ENCODE data around the gene RHPN2.
"Not testable (repeated sequence)": the region's sequence is repeated elsewhere in the genome, so short reads cannot be mapped to it uniquely, and the experiment has no call there.

The RHPN2 gene

DNA sequence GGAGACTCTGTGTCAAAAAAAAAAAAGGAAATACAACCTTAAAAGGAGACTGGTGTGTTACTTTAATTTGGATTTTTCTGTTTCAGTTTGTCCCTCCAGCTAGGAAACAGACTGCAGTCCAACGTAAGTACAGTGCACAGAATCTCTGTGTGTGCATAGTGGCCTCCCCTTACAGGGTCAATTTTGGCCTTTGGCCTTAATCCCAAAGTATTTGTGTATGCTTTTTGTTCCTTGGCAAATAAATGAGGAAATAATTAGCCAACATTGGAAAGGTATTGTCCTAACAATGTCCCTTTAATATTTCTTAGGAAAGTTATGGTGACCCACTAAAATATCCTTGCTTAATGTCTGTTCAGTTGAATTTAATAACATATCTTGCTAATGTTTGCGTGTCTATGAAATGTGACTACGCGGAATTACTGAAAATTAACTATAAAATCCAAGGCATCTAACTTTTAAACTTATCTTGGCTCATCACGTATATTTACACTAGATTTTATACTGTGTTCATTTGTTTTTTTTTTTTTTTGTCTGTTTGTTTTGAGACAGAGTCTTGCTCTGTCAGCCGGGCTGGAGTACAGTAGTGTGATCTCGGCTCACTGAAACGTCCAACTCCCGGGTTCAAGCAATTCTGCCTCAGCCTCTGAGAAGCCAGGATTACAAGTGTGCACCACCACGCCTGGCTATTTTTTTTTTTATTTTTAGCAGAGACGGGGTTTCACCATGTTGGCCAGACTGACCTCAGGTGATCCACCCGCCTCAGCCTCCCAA lies 39.0 kb downstream of the RHPN2 start:
- not testable (repeated sequence) for DNase-seq

DNA sequence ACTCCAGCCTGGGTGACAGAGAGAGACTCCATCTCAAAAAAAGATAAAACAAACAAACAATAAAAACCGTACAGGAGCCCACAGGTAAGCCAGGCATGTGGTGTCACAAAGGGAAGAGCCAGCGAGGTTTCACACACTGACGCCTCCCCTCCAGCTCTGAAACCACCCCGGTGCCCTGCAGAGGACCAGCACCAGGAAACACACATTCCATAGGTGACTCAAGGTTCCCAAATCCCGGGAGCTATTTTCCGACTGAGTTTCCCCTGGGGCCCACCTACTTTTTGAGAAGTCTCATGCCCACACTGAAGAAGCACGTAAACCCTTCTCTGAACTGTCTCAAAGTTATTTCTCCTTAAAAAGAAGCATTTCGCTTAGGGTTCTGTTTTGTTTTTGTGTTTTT lies 40.3 kb downstream of the RHPN2 start:
- no peak for DNase-seq

DNA sequence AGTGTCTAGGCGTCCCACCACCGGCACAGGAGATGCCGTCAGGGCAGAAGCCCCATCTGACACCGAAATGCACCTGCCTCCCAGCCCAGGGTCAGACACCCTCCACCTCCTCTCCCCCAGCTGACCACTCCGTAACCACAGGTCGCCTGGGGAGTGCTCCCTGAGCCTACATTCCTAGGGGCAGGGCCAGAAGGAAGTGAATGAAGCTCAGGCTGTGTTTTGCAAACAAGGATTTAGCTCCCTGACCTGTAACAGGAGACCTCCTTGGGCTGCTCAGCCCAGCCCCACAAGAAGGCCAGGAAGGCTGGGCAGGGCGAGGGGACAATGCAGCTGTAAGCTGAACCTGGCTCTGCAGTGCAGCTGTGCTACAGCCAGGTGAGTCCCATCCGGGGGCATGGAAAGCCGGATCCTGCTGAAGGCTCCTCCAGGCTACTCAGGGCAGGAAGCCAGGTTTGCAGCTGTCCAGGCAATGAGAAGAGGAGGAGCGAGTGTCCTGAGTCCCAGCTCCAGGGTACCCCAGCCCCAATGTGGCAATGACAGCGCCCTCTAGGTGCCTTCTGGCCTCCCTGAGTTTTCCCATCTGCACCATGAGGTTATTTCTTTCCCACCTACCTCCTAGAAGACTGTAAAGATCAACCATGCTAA lies 42.1 kb downstream of the RHPN2 start:
- no peak for DNase-seq

DNA sequence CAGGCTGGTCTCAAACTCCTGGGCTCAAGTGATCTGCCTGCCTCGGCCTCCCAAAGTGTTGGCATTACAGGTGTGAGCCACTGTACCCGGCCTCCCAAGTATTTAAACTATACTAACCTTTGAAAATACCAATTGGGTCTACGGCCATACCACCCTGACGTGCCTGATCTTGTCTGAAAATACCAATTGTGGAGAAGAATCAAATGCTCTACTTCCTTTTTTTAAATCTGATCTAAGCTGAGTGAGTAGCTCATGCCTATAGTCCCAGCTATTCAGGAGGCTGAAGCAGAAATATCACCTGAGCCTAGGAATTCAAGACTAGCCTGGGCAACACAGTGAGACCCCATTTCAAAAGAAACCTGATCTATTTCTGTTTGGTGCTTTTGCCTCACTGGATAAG lies 53.8 kb downstream of the RHPN2 start:
- DNase-seq: not testable (repeated sequence)

DNA sequence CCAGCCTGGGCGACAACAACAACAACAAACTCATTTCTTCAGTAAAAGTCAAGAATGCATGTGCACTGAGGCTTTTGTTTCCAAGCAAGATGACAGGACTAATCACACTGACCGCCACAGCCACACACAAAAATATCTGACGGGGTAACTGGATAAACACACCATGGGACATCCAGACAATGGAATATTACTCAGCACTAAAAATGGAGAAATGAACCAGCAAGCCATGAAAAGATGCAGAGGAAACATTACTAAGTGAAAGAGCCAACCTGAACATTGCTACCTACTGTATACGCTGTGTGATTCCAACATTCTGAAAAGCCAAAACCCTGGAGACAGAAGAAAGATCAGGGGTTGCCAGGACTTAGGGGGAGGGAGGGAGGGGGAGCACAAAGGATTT lies 56.0 kb downstream of the RHPN2 start:
- DNase-seq: no peak

DNA sequence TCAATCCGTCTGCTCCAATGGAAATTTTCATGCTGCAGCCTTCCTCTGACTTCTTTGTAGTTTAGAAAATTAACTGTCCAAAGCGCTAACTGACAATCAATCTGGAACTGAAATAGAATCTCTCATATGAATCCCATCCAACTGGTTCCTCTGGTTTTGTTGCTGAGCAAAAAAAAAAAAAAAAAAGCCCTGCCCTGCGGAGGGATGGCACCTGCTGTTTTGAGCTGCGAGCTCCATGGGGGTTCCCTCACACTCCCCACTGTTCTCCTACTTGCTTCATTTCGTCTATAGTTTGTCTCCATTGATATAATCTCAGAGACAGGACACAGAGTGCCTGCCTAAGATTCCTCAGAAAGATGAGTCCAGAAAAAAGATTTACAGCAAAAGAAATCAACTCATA lies 59.2 kb downstream of the RHPN2 start:
- DNase-seq: no peak

DNA sequence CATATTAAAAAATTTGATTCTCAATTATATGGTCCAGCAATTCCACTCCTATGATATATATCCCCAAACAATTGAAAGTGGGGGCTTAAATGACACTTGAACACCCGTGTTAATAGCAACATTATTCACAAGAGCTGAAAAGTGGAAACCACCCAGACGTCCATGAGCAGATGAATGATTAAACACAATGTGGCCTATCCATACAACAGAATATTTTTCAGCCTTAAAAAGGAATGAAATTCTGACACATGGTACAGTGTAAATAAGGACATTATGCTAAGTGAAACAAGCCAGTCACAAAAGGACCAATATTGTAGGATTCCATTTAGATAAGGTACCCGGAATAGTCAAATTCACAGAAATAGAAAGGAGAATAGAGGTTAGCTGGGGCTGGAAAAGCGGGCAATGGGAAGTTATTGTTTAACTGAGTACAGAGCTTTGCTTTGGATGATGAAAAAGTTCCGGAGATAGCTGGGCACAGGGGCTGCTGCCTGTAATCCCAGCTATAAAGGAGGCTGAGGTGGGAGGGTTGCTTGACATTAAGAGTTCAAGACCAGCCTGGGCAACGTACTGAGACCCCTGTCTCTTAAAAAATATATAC lies 61.2 kb downstream of the RHPN2 start:
- not testable (repeated sequence) for DNase-seq

DNA sequence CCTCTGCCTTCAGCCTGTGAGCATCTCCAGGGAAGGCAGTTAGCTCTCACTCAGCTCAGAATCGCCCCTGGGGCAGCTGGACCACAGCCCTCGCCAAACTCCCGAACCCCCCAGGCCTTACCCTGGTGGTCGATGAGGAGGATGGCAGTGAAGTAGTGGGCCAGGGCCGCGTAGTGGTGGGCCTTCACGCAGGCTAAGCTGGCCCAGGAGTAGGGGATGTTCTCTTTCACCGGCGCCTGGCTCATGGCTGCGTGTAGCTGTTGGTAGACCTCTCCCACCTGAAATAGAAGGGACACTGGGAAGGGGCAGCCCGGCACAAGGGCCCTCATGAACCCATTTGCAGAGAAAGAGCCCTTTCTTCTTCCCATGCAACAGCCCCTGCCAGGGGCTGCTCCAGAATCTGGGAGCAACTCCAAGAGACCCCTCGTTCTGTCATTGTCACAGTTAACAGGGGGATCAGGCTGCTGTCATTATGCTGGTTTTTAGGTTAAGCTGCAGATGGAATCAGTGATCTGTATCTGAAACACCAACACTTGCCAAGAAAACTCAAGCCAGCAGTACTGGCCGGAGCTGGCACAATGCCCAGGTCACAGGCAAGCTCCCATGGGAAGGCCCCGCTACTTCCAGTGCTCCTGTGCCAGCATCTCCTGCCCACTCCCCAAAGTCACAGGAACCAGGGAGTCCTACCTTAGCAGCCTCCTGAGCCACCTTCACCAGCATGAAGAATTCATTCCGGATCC lies 62.4 kb downstream of the RHPN2 start:
- DNase-seq: not testable (repeated sequence)

DNA sequence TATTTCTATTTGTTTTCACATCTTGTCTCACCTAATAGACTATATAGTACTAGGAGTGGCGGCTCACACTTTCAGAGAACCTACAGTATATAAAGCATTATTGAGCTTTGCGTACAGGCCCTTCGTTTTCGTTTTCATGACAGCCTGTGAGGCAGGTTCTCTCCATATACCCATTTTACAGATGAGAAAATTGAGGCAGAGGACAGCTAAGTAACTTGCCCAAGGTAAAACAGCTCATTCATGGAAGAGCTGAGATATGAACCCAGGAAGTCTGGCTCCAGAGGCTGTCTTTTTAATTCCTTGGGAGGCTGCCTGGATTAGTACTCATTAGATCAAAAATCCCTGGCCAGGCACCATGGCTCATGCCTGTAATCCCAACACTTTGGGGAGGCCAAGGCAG lies 63.8 kb downstream of the RHPN2 start:
- DNase-seq: no peak

DNA sequence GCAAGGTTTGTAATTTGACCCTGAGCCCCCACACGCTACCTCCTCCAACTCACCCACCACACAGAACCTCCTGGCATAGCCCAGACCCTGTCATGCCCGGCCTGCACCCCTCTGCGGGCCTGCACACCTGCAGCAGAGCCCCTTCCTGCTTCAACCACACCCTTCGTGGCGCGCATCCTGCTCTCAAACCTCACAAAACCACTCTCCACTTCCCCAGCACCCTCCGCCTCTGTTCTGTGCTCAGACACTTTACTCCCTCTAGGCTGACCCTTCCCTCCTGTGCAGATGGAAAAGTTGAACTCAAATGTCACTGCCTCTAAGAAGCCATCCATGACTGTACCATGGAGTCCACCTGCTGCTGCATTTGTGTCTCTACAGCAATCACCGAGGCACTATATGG lies 64.2 kb downstream of the RHPN2 start:
- DNase-seq: no peak

DNA sequence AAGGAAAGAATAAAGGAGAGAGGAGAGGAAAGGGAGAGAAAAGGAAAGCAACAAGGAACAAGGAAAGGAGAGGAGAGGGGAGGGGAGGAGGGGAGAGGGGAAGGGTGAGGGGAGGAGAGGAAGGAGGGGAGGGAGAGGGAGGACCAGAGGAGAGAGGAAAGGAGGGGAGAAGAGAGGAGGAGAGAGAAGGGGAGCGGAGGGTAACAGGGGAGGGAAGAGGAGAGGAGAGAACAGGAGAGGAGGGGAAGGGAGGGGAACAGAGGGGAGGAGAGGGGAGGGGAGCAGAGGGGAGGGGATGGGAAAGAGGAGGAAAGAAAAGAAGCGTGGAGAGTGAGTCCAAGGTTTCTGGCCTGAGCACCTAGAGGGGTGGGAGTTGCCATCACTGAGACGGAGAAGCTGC lies 66.0 kb downstream of the RHPN2 start:
- no peak for DNase-seq

DNA sequence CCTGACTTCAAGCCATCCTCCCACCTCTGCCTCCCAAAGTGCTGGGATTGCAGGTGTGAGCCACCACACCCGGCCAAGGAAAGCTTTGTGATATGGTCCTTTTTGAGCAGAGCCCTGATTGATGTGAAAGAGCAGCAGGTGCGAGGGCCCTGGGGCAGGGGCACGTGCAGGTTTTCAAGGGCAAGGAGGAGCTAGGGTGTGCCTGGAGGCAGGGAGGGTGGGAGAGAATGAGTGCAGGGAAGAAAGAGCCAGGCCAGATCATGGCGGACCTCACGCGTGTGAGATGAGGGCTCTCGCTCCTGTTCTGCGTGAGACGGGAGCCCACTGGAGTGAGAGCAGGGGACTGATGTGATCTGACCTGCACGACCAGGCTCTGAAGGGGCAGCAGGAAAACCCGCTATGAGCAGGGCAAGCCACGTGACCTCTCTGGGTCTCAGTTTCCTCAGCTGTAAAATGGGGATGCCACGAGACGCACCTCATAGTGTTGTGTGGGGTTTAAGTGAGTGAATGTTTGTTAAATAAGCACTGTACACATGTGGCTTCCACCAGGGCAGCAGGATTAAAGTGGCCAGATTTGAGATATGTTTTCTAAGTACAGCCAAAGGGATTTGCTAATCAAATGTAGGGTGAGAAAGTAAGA lies 66.9 kb downstream of the RHPN2 start:
- no peak for DNase-seq

DNA sequence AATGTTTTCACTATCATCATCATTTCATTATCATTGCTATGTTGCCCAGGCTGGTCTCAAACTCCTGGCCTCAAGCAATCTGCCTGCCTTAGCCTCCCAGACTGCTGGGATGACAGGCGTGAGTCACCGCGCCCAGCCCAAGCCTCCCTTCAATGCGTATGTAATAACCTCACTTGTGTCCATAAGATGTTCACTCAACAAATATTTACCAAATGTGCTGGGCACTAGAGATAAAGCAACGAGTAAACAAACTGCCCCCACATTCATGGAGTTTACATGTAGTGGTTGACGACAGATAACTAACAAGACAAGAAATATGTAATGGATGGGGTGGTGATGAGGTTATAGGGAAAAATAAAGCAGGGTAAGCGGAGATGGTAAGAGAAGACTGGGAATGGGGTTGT lies 67.6 kb downstream of the RHPN2 start:
- DNase-seq: not testable (repeated sequence)

DNA sequence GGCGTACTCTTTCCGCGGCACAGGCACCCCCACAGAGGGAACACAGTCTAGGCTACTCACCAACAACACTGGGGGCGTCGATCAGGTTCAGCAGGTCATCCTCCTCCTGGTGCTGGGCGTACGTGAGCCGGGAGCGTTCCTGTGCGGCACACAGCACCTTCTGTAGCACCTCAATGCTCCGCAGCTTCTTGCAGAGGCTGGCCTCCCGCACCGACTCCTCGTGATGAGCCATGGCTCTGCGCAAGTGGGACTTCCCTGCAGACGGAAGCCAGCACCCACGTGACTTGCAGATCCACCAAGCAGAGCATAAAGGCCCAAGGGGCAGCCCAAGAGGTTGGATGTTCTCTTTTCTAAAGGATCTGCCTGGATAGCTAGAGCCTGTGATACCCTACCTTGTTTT lies 68.7 kb downstream of the RHPN2 start:
- not testable (repeated sequence) for DNase-seq

DNA sequence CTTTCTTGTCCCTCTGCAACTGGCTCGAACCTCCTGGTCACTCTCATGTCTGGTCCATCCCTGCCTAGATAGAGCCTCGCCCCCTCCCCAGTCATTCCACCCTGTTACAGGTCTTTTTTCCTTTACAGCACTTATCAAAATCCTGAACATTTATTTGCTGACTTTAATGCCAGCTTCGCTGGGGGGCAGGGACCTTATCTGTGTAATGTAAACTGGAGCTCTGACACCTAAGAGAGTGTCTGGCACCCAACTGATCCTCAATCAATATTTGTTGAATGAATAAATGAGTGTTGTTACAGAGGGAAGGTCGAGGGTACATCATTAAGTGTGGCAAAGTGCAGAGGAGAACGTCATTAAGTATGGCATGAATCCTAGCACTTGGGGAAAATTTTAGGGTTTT lies 76.0 kb downstream of the RHPN2 start:
- no peak for DNase-seq

DNA sequence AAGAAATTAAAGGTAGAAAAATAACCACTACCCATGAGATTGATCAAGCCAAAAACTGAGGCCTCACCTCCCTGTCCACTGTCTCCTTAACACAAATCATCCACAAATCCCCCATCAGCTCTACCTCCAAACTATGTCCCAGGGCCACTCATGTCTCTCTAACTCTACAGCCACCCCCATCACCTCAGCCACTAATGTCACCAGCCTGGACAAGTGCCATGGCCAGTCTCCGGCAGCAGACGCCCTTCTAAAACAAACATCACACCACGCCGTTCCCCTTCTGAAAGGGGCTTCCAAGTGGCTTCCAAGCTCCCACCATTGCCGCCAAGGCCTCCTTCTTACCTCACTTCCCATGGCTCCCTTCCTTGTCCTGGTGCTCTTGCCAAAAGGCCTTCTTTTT lies 76.4 kb downstream of the RHPN2 start:
- not testable (repeated sequence) for DNase-seq

DNA sequence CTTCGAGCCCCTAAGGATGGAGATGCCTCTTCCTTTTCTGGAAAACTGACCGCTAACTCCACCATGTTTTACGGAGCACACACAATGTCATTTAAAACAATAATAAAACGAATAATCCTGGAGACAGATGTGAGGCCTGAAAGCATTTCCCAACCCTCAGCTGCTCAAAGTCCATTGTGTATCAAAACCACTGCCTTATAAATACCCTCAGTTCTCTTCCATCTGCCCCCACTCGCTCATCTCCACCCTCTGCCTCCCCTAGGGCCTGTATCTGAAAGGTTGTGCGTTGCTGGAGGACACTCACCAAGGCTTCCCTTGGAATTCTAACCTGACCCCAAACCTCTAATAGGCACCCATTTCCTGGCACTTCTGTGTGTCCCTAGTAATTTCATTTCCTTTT lies 82.2 kb downstream of the RHPN2 start:
- DNase-seq: not testable (repeated sequence)

DNA sequence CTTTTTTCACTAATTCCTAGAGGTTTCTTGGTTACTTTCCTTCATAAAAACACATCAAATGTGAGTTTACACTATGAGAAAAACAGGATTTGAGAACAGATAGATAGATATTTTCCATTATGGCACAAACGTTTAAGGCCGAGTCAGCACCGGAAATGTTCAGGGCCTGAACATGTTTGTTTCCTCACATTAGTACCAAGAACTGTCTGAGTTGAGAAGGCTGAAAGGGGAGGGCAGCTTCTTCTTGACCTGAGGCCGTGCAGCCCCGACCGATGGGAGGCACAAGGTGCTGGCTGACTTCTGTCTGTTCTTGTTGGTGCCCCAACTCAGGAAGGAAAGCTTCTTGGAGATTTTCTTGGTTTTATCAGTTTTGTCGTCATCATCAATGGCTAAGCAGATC lies 84.9 kb downstream of the RHPN2 start:
- DNase-seq: not testable (repeated sequence)

DNA sequence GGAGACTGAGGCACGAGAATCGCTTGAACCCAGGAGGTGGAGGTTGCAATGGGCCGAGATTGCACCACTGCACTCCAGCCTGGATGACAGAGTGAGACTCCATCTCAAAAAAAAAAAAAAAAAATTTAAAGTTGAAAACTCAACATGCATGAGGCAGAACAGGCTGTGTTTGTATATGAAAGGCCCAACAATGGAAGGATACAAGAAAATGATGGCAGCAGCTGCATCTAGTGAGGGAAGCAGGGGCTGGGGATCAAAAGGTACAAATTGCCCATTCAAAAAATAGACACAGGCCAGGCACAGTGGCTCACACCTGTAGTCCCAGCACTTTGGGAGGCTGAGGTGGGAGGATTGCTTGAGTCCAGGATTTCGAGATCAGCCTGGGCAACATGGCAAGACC lies 86.9 kb downstream of the RHPN2 start:
- DNase-seq: not testable (repeated sequence)

DNA sequence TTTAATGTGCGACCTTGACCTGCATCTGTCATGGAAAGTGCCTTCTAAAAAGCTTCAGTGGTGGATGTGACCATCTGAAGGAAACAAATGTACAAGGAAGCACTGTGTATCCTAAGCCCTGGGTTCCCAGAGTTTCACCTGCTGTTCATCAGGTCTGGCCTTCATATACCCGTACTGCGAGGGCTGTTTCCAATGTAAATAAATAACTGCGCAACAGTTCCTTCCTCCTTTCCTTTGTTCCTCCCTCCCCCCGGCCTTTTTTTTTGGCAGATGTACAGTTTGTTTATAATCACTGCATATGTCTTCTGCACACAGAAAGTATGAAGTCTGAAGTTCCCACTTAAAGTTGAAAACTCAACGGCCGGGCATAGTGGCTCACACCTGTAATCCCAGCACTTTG lies 87.4 kb downstream of the RHPN2 start:
- peak in 1 of 2 donors; percentile 6 for DNase-seq

DNA sequence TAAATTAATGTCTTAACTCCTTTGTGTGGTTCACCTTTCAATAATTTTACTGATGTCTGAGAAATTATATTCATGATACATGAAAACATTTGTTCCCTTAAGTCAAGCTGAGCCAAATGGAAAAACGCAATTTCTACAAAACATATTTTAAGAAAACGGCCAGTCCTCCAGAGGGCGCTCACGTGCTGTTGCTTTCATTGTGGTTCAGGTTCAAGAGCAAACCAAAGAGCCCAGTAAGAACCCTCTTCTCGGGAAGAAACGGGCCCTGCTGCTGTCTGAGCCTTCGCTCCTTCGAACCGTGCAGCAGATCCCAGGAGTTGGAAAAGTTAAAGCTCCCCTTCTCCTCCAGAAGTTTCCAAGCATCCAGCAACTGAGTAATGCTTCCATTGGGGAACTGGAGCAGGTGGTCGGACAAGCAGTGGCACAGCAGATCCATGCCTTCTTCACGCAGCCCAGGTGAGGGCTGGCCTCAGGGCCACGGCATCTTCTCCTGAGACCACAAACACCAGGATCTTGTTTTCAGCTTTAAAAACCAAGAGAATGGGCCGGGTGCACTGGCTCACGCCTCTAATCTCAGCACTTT lies 88.4 kb downstream of the RHPN2 start:
- DNase-seq: peak; percentile 24 to 86

DNA sequence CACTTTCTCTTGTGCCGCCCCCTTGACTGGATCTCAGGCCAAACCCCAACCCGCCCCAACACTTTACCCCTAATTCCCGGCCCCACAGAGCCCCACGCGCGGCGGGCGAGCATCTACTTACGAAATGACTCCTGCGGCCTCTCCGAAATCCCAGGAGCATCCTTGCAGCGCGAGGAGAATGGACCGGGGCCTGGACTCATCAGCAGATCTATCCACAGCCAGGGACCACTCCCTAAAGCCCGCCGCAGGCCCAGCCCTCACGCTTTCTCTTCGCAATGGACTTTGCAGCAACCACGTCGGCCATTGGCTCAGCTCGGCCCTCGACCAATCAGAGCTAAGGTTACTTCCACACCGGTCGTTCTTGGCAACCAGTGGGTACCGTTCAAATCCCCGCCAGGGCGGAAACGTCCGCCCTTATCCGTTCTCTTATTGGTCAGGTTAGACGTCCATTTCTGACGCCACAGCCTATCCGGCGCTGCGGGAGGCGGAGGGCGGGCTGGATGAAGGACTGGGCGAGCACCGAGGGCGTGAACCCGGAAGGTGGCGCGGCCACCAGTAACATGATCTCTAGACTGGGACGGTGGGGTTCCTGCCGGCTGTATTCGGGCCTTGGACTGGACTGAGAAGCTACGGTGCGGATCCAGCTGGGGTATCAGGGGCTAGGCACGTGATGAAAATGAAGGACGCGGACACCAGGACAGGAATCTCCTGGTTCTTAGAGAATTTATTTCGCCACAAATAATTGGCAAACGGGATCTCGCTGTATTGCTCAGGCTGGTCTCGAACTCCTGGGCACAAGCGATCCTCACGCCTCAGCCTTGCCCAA lies 92.8 kb downstream of the RHPN2 start, which contains the start of the genes CEP89 and FAAP24:
CEP89 (minus strand) TSS at position 244 of the 826 bp plus-strand sequence; CDS start at position 160, 84 bp downstream.
FAAP24 (plus strand) TSS at position 528 of the 826 bp plus-strand sequence. CDS start 955 bp downstream, outside the sequence.
- DNase-seq: peak; percentile 99 to 100

All from inflammatory macrophage treated with lipopolysaccharide for 1 hour (primary cell).